ENCODE results near the gene MYOT.
"Not testable (repeated sequence)": the region's sequence is repeated elsewhere in the genome, so short reads cannot be mapped to it uniquely, and the experiment has no call there.

The MYOT gene

GRCh38 chr5:137856916-137857862, 10.5 kb upstream of the MYOT start:
- no peak for DNase-seq

GRCh38 chr5:137858223-137858916, 9.3 kb upstream of the MYOT start:
- peak in 1 of 5 donors; percentile 8 for DNase-seq

- no peak for DNase-seq
Observed at GRCh38 chr5:137858954-137859353, 8.7 kb upstream of the MYOT start.

- no peak for DNase-seq
Observed at GRCh38 chr5:137862251-137862650, 5.4 kb upstream of the MYOT start.

- DNase-seq, result not testable (repeated sequence)
Observed at GRCh38 chr5:137863653-137864052, 4.0 kb upstream of the MYOT start.

GRCh38 chr5:137866541-137867388, 895 bp upstream of the MYOT start:
- no peak for DNase-seq

- no peak for DNase-seq
Observed at GRCh38 chr5:137870647-137871339, 3.1 kb downstream of the MYOT start.

GRCh38 chr5:137871571-137871970, 3.9 kb downstream of the MYOT start:
- DNase-seq, result no peak

- DNase-seq, result no peak
Observed at GRCh38 chr5:137872466-137872865, 4.8 kb downstream of the MYOT start.

GRCh38 chr5:137876101-137876500, 8.4 kb downstream of the MYOT start:
- DNase-seq, result no peak

- no peak for DNase-seq
Observed at GRCh38 chr5:137880313-137880712, 12.7 kb downstream of the MYOT start.

- no peak for DNase-seq
Observed at GRCh38 chr5:137887831-137888230, 20.2 kb downstream of the MYOT start.

- DNase-seq, result peak in 1 of 5 donors; percentile 5
Observed at GRCh38 chr5:137888466-137888862, 20.8 kb downstream of the MYOT start.

GRCh38 chr5:137888863-137889759, 21.5 kb downstream of the MYOT start, which contains the start of gene PKD2L2:
TSS of gene PKD2L2 (plus strand) at chr5:137889457. CDS start at chr5:137889492, 35 bp downstream.
- peak; percentile 58 to 90 (median 68) for DNase-seq

- DNase-seq, result no peak
Observed at GRCh38 chr5:137890845-137891244, 23.2 kb downstream of the MYOT start.

- DNase-seq, result no peak
Observed at GRCh38 chr5:137891849-137892248, 24.2 kb downstream of the MYOT start.

- no peak for DNase-seq
Observed at GRCh38 chr5:137894586-137894985, 26.9 kb downstream of the MYOT start.

GRCh38 chr5:137896560-137896959, 28.9 kb downstream of the MYOT start:
- DNase-seq, result no peak

GRCh38 chr5:137899493-137899892, 31.8 kb downstream of the MYOT start:
- DNase-seq, result no peak

GRCh38 chr5:137901011-137901817, 33.6 kb downstream of the MYOT start:
- DNase-seq, result no peak
